Eye (tissue), 1 donor: Measurements from ENCODE around the gene NADK2.
"Not testable (repeated sequence)": the region's sequence is repeated elsewhere in the genome, so short reads cannot be mapped to it uniquely, and the experiment has no call there.

Source experiments
- DNase-seq: peaks from one replicate; pipeline ENCODE4 v3.0.0-alpha.2; 2015

Gene NADK2

DNA sequence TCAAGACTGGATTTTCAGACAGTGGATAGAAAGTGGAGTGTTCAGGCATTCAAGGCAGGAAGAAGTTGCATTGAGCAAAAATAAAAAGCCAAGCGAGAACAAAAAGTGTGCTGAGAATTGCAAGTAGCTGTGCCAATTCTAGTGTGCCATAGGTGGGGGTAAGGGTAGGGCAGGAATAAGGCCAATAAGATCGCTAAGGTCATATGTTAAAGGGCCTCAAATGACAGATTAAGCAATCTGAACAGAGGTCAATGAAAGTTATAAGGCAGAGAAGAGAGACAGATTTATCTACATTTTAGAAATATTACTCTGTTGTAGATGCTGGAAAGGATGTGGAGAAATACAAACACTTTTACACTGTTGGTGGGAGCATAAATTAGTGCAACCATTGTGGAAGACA lies 36.4 kb downstream of the NADK2 start:
- DNase-seq: no peak

DNA sequence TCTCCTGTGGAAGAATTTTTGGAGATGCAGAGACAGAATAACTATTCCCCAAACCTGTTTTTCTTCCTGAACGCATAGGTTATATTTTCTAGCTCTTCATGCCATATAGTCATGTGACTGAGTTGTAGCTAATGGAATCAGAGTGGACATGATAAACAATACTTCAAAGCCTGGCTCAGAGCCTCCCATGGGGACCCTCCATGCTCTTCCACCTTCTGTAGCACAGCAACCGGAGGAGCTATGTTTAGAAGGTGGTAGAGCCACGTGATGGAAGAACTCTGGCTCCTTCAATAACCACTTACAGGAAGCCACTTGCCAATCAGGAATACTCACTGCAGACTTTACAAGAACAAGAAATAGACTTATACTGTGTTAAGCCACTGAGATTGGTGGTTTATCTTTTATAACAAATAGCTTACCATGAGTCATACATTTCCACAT lies 39.2 kb downstream of the NADK2 start:
- peak; percentile 31 for DNase-seq

- DNase-seq: no peak
These were observed 41.2 kb downstream of the NADK2 start for GRCh38 chr5:36200513-36200912.

- no peak for DNase-seq
These were observed 42.1 kb downstream of the NADK2 start for GRCh38 chr5:36199620-36200019.

GRCh38 chr5:36198783-36199182 lies 42.9 kb downstream of the NADK2 start:
- DNase-seq: not testable (repeated sequence)

GRCh38 chr5:36198281-36198680 lies 43.4 kb downstream of the NADK2 start:
- no peak for DNase-seq

DNA sequence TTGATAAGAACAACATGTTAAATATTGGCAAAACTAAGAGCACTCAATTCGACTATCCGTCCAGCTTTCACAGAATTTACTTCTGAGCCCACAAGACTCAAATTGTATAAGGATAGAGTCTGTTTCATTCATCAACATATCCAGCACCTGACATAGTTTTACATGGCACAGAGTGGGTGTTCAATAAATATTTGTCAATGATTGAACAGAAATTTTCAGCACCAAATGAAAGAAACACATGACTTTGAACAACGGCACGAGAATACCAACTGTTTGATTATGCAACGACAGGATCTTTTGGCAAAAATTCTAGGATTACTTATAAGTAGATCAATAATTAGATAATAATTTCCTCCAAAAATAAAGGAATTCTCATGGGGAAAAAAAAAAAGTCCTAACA lies 48.0 kb downstream of the NADK2 start:
- DNase-seq: no peak

DNA sequence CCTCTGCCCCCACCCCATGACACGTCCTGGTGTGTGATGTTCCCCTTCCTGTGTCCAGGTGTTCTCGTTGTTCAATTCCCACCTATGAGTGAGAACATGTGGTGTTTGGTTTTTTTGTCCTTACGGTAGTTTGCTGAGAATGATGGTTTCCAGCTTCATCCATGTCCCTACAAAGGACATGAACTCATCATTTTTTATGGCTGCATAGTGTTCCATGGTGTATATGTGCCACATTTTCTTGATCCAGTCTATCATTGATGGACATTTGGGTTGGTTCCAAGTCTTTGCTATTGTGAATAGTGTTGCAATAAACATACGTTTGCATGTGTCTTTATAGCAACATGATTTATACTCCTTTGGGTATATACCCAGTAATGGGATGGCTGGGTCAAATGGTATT lies 57.3 kb downstream of the NADK2 start:
- DNase-seq: not testable (repeated sequence)

DNA sequence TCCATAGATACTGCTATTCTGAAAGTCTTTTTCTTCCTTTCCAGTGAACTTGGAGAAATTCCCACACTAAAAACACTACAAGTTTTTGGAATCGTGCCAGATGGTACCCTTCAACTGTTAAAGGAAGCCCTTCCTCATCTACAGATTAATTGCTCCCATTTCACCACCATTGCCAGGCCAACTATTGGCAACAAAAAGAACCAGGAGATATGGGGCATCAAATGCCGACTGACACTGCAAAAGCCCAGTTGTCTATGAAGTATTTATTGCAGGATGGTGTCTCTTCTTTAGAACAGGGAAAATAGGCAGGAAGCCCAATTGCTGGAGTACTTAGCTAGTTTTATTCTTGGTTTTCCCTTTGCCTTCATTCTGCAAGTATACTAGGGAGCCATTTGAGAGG lies 60.0 kb downstream of the NADK2 start:
- DNase-seq: no peak

DNA sequence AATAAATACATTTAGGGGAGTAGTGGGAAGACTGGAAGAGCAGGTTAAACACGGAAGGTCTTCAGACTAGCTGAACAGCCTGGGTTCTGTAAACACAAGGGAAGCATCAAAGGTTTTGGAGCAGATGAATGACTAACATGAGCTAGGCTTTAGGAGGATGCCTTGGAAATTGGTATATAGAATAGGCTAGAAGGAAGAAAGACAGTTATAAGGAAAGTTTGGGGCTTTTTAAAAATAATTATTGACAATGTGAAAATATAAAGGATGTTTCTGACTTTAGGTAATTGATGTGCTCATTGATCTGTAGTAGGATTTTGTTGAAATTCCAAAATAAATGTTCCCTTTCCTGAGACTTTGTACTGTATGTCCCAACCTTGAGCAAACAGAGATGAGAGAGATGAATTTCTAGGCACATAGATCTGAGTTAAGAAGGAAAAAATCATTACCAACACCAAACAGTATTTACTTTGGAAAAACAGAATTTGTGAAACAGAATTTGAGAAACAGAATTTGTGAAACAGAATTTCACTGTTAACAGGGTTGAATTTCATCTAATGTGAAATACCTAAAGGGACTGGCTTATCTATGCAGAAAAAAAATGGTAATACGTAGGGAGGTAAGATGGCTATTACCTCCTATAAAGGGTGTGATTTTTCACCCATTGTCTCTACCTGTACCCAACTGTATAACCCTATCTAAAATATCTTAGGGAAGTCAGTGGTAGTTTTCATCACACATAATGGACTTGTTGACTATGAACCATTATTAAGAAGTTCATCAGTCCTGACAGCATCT lies 61.0 kb downstream of the NADK2 start:
- no peak for DNase-seq

DNA sequence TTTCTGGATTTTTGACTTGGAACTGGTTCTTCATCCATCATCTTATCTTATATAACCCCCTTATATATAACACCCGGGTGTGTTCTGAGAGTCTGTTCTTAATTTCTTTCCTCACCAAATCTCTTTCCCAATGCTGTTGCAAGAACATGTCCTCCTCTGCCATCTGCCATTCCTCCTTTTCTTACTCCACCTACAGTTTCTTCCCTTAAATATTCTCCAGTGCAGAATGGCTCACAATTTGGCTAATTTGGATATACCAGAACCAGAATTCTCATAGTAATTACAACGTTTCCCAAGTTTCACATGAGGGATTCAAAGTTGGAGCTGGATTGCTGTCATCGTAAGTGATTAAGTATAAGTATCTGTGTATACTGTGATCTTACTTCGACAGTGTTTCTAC lies 61.8 kb downstream of the NADK2 start:
- no peak for DNase-seq

DNA sequence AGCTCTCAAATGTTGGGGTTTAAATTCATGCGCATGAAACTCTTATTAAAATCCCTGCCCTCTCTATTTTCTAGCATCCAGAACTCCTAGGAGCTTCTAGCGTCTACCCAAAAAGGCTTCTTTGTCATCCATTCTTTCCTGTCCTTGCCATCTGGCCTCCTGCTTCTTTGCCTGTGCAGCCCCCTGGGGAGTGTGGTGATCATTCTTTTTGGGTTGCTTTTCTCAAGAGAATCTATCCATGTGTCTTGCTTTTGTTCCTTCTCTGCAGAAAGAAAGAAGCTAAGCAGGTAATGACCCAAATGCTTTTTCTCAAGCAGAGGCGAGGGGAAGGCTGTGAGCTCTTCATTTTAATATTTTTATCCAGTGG lies 63.2 kb downstream of the NADK2 start:
- DNase-seq: no peak

DNA sequence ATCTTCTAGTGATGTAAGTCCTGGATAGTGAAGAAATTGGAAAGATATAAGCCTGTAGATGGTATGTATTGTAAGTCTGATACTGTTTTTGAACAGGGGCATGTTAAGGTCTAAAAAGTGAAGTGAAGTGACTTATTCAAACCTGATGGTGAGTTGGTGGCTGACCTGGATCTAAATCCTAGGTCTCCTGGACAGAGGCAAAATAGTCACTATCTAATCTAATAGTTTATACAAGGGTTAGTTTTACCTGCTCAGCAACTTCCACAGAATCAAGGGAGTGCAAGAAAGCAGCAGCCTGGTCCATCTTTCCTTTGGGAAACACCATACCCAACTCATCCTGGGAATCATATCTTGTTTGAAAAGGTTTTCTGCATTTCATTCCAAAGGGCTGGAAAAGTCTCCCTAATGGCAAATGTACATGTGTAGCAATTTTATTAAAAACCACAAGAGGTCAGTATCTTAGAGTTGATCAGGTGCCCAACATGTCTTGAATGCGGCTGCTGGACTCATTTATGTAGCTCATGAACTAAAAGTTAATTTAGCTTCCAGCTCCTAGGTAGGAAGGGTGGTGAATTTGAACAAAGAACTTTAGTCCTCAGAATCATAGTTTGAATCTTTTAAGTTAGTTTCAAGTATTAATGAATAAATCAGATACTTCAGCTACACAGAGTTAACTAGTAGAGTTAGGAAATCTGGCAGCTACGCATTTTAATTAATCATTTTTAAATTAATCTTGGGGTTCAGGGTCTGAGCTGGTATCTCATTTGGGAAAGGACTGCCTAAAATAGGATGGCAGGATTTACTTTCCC lies 63.8 kb downstream of the NADK2 start:
- peak; percentile 61 for DNase-seq

DNA sequence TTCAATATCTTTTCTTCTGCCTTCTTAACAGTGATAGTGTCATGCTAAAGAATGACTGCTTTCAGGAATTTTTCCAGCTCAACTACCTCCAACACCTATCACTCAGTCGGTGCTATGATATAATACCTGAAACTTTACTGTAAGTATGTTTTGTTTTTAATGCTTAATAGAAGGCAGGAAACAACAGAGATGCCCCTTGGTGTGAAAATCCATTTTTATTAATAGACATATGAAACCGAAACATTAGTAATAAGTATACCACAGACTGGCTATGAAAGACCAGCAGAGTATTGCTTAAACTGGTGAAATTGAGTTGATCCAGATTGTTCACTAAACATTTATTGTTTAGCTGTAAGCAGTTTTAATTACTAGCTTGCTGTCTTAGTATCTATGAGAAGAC lies 64.6 kb downstream of the NADK2 start:
- DNase-seq: no peak

DNA sequence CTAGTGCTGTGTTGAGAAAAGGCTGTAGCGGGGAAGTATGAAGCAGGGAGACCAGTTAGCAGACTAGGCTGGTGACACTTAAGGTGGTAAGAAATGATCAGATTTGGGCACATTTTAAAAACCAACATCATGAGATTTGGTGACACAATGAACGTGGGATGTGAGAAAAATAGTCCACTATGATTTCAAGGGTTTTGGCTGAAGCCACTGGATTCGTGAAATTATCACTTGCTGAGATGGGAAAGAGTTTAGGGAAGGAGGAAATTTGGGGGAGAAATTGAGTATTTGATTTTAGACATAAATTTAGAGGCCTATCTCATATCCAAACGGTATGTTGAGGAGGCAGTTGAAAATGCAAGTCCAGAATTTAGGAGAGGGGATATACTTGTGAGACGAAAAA lies 66.7 kb downstream of the NADK2 start:
- no peak for DNase-seq

DNA sequence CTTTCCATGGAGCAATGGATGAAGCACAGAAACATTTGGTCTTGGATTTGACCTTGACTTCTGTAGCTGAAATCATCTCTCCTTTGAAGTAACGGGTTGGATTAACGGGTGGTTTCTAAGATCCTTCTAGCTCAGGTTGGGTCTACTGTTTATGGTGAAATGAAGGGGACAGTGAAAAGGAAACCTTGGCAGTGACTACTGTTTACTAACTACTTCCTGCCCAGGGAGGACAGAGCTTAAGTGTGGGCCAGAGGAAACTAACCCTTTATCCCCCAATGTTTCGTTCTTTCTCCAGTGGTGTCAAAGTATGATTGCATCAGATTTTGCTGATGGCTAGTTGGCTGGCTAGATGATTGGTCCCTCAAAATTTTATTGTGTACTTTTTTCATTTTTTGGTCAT lies 67.6 kb downstream of the NADK2 start:
- no peak for DNase-seq

DNA sequence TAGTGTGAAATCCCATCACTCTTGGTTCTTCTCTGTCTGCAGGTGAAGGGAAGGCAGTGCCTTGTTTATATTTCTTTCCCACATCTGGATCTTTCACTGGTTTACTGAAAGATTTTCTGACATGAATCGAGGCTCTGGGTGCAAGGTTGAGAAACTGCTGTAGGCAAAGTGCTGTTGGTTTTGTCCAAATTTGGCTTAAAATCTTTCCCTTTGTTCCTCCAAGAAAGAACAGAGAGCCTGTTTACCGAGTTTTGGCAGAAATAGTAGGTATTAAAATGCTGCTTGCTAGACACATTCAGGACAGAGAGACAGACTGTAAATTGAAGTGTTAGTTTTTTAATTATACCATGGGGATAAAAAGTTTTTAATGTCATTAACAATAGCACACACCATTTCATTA lies 68.3 kb downstream of the NADK2 start:
- DNase-seq: no peak

DNA sequence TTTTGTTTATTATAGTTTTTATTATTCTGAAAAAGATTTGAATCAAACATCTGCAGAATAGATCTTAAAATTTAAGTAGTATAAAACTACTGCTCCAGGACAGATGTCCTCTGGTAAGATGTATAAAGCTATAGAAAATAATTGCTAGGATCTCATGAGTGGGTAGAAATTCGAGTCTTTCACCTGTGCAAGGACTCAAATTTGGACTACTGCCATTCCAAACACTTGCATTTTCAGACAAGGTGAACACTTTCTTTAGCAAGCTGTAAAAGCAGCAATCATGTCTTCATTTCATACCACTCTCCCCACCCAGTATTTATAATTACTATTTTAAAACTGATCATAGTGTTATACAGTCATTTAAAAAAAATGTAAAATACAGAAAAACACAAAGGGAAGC lies 69.1 kb downstream of the NADK2 start:
- DNase-seq: no peak

- no peak for DNase-seq
These were observed 70.8 kb downstream of the NADK2 start for GRCh38 chr5:36170832-36171424.

DNA sequence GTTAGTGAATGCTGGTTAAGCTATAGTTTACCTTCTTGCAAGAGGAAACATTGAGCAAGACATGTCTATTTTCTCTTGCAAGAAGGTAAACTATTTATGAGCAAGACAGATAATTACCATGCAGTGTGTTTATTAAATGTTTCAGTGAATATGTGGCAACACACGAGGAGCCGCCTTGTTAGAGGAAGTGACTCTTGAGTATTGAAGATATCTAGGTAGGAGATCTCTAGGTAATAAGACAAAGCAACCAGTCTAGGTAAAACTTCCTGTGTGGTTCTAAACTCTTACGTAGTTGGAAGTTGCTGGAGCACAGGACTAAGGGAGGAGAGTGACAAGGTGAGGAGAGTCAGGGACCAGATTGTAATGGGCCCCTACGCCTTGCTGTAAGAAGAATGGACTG lies 73.0 kb downstream of the NADK2 start:
- no peak for DNase-seq

DNA sequence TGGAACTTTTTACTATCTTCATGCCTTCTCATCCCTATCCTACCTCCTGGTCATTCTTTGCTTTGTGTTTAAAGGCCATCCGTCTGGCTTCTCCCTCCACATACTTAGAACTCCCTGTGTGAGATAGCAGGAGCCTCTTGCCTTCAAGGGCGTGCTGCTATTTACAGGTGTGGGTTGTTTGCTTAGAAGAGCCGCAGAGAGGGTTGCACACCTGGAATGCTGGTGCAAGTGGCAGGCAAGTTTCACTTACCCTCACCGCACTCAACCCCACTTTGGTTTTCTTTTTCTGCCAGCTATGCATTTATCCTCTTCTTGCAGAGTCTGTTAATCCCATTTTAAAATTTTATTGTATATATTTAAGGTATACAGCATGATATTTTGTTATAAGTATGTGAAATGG lies 77.3 kb downstream of the NADK2 start:
- DNase-seq: no peak

- DNase-seq: no peak
These were observed 78.8 kb downstream of the NADK2 start for GRCh38 chr5:36162810-36163486.

DNA sequence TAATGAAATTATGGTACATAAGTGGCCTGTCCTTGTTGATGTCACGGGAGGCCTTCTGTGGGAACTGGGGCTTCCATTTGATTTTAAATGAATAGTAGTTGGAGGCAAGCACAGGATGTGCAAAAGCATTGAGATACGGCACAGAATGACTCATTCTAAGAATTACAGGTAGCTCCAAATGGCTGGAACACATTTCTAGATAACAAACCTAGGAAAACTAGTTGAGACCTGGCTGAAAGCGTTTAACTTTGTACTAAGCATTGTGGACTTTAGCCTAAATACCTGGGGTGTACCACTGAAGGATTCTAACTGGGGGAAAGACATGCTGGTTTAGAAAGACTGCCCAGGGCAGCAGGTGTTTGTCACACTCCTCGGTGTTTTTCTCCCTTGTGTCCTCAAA lies 80.4 kb downstream of the NADK2 start:
- DNase-seq: no peak
